Stimulated activated CD8-positive, alpha-beta memory T cell treated with anti-CD3 and anti-CD28 coated beads, Interleukin-12 subunit alpha, Interleukin-12 subunit beta, amount 100 ng/mL, for 4 hours (primary cell): ENCODE measurements around the gene CYTH3.

Source experiments
- DNase-seq: peaks from one replicate; pipeline ENCODE4 v3.0.0-alpha.2; 2020; ENCODE audit warnings: low read depth

Gene CYTH3

DNA sequence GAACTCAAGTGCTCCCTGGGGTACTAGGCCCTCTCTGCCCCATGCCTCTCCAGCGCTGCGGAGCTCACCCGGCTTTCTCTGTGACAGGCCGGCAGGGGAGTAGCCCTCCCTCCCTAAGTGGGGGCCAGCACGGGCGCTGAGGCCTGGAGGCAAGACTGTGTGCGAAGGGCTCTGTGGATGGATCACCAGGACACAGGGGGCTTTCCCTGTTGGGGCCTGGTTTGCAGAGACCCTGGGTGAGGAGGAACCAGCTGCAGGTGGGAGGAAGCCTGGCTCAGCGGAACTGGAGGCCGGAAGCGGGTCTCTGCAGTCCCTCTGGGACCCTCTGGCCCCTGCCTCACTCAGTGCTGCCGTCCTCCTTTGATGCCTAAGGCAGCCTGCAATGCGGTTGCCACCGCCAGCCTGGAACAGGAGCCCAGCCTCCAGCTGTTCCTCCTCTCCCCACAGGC, 106.0 kb downstream of the CYTH3 start:
- DNase-seq, result no peak

DNA sequence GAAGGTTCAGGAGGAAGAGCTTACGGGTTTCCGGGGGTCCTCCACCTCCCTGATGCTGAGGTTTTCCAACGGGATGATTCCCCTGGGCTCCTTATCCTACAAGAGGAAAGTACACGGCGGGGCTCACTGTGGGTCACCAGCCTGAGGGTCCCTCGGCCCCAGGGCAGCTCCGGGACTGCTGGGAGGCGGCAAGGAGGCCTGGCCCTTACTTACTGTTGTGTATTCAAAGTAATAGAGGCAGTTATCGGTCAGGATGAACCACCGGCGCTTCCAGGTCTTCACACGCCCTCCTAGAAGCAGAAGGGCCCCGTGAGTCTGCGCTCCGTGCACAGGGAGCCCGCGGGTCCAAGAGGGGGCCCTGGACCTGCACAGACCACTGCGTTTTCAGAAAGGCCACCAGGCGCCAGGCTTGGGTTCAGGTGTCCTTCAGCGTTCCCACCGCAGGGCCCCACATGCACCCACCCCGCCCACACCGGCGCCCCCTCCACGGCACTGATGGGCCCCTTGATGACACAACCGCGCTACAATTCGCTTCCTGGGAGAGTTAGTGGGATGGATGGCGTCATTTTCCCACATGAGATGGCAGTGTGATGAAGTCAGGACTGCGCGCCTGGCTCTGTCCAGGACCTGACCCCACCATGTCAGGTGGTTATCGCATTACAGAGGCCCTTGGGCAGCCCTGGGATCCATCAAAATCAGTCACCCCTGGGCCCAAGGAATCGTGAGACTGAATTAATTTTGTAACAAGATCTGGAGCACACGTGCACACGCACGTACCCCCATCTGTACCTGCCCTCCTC, 106.7 kb downstream of the CYTH3 start:
- no peak for DNase-seq

DNA sequence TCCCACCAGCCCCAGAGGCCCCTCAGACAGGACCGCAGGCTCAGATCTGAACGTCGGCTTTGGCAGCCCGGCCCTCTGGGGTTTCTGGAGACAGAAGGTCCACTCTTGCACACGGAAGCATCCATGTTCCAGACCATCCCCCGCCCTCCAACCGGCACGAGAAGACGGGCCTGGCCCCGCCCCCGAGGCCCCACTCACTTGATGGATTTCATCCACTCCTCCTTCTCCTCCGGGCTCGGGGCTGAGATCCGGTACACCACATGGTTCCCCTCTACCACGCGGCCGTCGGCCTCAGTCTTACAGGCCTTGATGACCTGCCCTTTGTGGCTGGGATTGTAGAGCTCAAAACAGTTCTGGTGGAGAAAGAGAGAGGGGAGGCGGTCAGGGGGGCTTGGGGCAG, 107.3 kb downstream of the CYTH3 start:
- DNase-seq, result no peak

DNA sequence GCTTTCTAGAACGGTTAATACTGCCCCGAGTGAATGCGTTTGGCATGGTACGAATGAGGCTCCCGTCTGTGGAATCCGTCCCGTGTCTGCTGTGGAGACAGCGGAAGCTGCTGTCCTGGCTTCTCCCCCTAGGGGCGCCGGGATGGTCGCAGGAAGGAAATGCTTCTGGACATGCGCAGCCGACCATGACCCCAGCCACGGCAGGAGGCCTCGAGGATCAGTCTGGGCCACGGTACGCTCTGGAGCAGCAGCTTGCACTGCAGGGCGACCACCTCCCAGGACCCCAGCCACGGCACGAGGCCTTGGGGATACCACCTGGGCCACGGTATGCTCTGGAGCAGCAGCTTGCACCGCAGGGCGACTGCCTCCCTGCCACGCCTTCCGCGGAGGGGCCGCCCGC, 107.9 kb downstream of the CYTH3 start:
- DNase-seq, result no peak

DNA sequence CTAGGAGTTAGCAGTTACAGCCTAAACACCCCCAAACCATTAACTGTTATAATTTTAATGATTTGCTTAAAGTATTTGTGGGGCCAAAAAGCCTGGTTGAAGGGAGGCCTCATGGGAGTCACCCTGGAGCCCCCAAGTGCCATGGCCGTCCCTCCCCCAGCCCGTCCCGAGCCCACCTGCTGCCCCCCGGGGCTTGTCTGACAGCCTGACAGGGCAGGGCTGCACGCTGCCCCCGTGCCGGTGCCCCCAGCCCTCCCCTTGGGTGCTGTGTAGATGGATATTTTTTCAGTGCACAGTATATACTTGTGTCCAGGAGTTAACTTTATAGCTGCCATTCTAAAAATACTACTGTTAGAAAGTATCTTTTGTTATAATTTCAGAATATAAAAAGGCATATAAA, 108.4 kb downstream of the CYTH3 start:
- no peak for DNase-seq

DNA sequence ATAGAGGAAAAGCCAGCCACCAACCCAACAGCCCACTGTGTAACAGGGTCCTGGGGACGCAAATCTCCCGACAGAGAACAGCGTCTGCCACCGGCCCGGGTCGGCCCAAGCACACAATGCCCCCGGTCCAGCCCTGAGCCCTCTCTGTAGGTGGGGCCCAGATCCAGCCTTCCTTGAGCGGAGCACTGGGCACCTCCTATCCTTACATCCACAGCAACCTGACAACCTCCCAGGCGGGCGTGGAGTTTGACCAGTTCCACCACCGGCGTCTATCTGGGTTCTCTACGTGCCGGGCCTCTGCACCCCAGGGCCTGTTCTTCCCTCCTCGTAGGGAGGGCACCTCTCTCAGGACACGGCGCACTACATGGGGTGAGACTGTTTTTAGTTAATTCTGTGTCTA, 109.0 kb downstream of the CYTH3 start:
- DNase-seq, result no peak

DNA sequence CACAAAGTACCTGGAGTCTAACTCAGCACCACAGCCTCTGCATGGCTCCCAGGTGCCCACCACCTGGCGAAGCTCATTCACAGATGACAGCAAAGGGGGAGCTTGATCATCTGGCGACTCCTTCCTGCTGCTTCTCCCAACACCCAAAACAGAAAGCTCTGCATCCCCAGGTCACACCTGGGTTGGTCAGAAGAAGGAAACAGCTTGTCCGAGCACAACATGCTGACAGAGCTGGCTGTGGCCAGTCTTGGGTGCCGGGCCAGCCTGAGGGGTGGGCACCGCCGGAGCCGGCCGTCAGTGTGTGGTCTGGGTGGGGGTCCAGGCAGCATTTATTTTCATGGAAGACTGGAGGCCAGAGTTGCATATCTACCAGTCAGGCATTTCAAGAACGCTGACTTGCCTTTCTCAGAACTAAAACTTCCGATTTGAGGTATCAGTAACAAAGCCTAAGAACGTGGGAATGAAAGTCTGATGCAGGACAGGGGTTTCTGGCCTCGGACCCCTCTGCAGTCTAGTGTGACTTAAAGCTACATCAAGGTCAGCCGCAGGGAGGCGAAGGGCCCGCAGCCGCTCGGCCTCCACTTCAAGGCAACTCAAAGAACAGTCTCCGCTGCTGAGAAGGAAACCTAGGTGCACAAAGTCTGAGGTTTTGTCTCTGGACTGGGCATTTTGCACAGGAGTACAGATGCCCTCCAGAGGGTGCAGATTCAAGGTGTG, 109.6 kb downstream of the CYTH3 start:
- no peak for DNase-seq

DNA sequence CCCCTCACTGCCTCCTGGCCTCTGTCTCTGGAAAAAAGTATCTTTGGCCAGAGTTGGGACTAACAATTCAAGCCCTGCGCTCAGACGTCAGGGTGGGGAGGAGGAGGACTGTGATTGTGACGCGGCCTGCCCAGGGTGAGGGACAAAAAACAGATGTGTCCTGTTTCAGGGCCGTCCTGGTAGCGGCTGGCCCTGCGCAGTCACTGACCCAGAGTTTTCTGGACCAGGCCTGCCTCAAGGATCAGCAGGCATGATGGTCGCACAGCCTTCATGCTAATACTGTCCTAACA, 110.1 kb downstream of the CYTH3 start:
- no peak for DNase-seq

DNA sequence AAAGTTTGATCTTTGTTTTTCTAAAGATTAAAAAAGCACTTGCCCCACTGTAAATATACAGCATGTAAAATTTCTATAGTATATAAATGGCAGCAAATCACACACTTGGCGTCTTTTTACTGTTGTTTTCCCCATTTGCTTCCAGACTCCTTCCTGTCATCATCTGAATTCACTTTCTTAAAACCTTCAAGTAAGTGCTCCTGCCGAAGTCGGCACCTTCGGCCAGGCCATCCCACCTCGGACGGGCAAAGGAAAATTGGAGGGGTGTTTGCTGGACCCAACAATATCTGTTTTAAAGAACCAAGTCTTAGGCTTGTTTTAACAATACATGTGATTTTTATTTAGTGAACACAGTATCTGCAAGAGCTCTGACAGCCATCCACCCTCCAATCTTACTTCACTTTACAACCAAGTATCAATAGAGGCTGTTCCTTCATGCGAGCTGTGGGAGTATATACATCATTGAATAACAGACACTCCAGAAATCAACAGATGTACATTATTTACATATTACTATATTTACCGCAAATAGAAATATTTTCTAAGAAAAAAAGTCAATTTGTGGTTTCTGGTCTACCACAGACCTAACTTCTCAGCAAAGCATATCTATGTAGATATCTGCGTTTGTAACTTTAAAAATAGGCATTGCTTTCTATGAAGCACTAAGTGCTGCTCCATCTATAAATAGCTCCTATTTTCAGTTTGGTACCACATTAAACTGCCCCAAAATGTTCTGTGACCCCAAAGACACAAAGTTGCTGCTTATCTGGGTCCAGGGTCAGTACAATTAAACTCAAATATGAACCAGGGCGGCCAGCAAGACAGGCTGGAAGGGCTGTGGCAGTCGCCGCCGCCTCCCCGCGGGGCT, 110.7 kb downstream of the CYTH3 start:
- DNase-seq, result no peak

DNA sequence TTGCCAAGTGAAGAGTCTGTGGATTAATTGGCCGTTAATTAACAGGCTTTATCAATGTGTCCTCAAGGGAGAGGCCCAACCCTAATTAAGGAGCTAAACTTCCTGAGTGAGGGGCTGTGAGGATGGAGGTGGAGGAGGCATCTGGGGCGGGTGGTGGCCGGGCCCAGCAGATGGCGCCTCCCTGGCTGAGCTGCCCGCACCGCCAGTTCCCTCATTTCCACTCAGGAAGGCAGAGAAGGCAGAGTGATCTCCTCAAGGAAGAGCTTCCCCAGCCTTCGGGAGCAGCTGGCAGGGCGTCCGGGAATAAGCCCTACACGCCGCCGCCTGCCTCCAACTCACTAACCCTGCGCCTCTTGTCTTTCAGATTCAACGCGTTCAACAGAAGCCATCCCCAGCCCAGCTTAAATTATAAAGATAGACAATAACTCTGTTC, 112.2 kb downstream of the CYTH3 start:
- no peak for DNase-seq

DNA sequence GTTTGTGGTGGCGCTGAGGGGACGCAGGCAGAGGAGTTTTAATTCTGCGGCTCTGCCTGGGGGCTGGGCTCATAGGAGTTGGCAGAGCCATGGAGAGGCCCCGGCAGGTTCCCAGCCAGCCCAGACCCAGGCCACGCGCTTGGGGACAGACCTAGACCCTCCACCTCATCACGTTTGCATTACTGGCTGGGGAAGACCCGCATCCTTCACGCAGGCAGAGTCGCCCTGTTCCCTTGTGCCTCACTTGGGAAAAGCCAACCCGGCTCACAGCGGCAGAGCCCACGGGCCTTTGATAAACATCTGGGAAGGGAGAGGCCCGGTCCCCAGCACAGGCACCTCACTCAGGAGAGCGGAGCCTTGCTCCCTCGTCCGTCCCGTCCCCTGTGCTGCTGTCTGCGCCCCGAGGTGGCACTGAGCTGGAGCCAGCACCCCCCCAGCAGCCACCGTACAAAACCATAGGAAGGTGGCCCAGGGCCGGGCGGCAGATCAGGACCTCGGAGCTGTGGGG, 112.8 kb downstream of the CYTH3 start:
- DNase-seq, result no peak

DNA sequence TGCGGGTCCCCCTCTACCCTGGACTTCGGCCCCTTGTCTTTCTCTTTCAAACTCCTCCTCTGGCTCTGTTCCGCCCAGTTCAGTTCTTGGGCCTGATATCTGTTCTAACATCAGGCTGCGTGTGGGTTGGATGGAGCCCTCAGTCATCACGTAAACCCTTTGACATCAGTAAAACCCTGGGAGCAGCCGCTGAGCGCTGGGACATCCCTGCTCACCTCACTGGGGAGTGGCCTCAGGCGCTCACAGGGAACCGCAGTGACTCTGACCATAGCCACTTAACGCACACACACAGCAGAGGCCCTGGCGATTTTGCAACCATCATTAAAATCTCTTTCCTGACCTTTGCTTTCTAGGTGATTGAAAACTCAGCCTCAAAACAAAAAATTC, 113.3 kb downstream of the CYTH3 start:
- no peak for DNase-seq

DNA sequence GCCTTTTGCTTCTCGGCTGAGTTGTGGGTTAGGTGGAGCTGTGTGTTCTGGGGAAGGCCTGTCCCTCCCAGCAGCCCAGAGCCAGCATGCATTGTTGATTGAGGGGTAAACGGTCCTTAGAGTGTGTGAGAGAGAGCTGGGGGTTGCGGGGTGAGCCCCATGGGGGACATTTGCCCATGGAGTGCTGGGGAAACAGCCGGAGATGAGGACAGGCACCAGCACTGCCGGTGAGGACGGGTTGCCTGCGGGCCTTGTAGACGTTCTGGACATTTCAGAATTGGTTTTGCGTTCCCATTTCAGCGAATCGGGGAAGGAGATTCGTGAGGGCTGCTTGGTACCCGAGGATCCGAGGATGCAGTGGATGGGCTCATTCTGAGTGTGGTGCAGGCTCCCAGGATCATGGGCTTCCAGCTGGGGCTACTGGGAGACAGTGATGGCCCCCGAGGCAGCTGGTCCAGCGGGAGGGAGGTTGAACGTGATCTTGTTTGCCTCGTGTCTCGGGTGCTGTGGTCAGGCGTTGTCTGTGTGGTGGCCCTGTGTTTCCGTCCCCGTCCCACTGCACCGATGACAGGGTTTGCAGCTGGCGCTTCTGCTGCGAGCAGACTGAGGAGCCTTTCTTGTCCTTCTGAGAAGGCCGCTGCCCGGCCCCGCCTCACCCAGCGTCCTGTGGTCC, 113.9 kb downstream of the CYTH3 start:
- DNase-seq, result no peak

DNA sequence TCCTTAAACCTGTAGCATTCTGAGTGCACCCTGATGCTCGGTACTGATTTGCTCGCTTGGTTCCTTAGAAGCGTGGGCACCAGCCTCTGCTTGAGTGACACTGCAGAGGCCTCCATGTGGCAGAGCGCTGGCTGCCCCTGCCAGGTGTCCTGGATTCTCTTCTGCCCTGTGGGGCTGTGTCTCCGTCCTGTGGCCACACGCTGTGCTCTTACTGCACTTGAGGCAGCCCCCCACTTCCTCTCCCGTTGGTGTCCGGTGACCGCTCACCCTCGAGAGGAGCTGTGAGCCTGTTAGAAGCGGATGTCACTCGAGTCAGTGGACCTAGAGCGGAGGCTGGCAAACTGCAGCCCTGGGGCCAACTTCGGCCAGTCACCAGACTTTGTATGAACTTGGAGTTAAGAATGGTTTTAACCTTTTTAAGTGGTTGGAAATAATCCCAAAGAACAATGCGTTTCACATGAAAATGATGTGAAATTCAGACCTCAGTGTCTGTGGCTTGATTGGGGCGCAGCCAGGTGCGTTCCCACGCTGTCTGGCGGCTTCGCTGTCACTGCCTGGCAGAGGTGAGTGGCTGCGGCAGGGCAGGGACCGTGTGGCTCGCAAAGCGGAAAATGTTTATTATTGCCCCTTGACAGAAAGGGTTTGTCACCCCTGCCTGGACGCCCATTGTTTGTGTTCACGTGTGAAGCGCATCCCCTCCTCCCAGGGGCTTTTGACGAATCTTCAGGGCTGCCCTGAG, 114.6 kb downstream of the CYTH3 start:
- no peak for DNase-seq

DNA sequence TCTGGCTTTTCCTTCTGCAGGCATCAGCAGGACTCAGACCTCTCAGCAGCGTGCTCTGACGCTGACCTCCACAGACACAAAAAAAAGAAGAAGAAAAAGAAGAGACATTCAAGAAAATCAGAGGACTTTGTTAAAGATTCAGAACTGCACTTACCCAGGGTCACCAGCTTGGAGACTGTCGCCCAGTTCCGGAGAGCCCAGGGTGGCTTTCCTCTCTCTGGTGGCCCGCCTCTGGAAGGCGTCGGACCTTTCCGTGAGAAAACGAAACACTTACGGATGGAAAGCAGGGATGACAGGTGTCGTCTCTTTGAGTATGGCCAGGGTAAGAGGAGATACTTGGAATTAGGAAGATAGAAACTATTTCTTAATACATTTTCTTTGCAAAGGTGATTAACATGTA, 115.7 kb downstream of the CYTH3 start:
- DNase-seq, result no peak

DNA sequence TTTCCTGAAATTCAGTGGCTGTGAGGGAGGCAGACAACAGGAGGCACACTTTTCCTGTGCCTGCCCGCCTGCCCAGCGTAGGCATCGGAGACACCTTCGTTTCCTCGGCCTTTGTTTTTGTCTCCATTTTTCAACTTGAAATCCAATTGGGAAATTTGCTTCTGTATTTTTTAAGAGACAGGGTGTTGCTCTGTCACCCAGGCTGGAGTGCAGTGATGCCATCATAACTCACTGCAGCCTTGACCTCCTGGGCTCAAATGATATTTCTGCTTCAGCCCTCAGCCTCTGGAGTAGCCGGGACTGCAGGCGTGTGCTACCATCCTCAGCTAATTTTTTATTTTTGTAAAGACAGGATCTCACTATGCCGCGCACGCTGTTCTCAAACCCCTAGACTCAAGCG, 116.8 kb downstream of the CYTH3 start:
- DNase-seq, result no peak

DNA sequence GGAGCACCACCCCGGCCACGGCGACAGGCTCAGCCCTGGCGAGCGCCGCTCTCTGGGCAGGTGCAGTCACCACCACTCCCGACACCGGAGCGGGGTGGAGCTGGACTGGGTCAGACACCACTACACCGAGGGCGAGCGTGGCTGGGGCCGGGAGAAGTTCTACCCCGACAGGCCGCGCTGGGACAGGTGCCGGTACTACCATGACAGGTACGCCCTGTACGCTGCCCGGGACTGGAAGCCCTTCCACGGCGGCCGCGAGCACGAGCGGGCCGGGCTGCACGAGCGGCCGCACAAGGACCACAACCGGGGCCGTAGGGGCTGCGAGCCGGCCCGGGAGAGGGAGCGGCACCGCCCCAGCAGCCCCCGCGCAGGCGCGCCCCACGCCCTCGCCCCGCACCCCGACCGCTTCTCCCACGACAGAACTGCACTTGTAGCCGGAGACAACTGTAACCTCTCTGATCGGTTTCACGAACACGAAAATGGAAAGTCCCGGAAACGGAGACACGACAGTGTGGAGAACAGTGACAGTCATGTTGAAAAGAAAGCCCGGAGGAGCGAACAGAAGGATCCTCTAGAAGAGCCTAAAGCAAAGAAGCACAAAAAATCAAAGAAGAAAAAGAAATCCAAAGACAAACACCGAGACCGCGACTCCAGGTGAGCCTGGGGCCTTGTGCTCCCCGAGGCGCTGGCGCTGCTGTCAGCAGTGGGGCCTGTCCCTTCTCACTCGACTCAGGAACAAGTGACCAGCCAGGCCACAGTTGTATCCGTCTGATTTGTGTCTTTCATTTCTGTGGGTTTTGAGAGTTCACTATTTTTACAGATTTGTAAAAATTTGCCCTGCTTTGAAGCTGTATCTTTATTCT, 117.7 kb downstream of the CYTH3 start:
- DNase-seq, result no peak

DNA sequence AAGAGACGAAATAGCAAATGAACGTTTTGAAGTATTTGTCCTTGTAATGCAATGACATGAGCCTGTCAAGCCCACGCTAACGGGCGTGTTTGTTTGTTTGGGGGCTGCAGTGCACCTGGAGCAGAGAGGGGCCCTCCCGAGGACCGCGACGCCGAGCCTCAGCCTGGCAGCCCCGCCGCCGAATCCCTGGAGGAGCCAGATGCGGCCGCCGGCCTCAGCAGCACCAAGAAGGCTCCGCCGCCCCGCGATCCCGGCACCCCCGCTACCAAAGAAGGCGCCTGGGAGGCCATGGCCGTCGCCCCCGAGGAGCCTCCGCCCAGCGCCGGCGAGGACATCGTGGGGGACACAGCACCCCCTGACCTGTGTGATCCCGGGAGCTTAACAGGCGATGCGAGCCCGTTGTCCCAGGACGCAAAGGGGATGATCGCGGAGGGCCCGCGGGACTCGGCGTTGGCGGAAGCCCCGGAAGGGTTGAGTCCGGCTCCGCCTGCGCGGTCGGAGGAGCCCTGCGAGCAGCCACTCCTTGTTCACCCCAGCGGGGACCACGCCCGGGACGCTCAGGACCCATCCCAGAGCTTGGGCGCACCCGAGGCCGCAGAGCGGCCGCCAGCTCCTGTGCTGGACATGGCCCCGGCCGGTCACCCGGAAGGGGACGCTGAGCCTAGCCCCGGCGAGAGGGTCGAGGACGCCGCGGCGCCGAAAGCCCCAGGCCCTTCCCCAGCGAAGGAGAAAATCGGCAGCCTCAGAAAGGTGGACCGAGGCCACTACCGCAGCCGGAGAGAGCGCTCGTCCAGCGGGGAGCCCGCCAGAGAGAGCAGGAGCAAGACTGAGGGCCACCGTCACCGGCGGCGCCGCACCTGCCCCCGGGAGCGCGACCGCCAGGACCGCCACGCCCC, 118.5 kb downstream of the CYTH3 start:
- no peak for DNase-seq

DNA sequence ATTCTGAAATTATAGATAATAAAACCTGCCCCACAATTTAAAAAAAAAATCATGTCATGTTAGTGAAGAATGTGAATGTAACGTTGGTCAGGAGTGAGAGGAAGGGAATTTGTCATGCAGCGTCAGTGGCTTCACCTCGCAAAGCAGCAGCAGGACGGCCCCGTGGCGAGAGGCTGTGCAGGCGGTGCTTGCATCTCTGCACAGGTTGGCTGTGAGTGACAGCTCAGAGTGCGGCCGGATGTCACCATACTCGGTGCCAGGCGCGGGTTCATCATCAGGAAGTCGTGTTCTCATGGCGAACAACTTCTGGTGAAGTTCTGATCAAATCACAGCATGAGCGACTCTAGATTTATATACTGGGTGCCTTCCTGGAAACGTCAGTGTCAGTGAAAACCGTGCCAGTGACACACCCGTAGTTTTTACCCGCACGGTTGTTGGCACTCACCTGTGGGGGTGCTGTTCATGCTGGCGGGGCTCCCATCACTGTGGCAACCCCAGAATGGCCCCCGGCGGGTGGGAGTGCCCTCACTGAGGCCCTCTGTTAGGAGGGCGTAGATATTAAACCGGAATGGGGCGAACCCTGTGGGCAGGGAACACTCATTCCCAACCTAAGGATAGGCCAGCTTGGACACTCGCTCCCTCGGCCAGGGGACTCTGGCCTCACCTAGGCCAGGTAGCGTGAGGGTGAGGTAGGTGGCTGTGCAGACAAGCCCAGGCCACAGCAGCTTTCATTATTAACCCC, 120.3 kb downstream of the CYTH3 start:
- DNase-seq, result no peak
